ENCODE results near the gene AIMP1.
"Not testable (repeated sequence)": the region's sequence is repeated elsewhere in the genome, so short reads cannot be mapped to it uniquely, and the experiment has no call there.

AIMP1 gene

DNA sequence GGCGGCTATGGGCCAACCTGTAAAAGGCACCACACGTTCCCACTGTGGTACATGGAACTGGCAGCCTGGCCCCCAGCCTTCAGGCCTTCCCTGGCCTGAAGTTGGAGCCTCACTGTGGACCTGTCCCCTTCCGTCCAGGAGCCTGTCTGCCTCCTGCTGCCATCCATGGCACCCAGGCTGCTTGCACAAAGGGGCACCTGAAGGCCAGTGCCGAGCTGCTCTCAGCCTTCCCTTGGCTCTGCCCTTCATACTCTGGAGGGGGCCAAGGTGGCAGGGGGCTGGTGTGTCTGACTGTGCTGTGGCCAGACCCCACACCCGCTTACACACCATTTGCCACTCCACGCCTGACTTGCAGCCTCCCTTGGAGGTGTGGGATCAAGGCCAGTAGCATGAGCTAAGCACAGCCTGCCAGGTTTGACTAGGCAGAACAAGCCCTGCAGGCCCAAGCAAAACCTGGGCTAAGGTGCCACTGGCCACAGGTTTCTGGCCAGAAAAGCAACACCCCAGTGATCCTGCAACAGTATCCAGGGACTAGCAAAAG lies 69.6 kb downstream of the AIMP1 start:
- Mint-ChIP-seq H3K27me3 (peaks cover 6% of the 10 kb centered on the region), H3K36me3 (no peaks in the 10 kb centered on the region), H3K4me1 (ENCODE audit: low read depth) (no peaks in the 10 kb centered on the region), H3K27ac (no peak overlapping the region), H3K4me3 (no peak overlapping the region), H3K9me3 (ENCODE audit: low read depth) (no peaks in the 10 kb centered on the region)

DNA sequence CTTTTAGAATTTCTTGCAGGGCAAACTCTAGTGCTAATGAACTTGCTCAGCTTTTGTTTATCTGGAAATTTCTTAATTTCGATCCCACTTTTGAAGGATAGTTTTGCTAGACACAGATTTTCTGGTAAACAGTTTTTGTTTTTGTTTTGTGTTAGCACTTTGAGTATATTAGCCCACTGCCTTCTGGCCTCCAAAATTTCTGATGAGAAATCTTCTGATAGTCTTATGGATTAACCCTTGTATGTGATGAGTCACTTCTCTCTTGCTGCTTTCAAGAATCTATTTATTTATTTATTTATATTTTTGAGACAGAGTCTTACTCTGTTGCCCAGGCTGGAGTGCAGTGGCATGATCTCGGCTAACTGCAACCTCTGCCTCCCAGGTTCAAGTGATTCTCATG lies 79.2 kb downstream of the AIMP1 start:
- H3K4me3 Mint-ChIP-seq = no peak overlapping the region
- H3K4me1 Mint-ChIP-seq (ENCODE audit: low read depth) = no peaks in the 10 kb centered on the region
- H3K9me3 Mint-ChIP-seq (ENCODE audit: low read depth) = peaks cover 27% of the 10 kb centered on the region
- no peaks in the 10 kb centered on the region for H3K27me3 Mint-ChIP-seq
- H3K27ac Mint-ChIP-seq = no peak overlapping the region
- H3K36me3 Mint-ChIP-seq = peaks cover 3% of the 10 kb centered on the region

DNA sequence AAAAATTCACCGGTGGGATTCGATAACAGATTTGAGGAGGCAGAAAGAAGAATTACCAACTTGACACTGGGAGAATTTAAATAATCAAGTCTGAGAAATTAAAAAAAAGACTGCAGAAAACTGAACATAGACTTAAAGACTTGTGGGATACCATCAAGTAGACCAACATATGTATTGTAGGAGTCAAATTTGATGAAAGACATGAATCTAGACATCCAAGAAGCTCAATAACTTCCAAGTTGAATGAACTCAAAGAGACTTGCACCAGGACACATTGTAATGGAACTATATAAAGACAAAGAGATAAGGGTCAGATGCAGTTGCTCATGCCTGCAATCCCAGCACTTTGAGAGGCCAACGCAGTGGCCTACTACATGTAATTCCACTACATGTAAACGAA lies 82.5 kb downstream of the AIMP1 start:
- H3K27ac Mint-ChIP-seq; H3K4me1 Mint-ChIP-seq (ENCODE audit: low read depth); H3K27me3 Mint-ChIP-seq; H3K36me3 Mint-ChIP-seq; H3K4me3 Mint-ChIP-seq: not testable (repeated sequence)
- peaks cover 27% of the 10 kb centered on the region for H3K9me3 Mint-ChIP-seq (ENCODE audit: low read depth)
